GM12801 (cell line): ENCODE data around the gene BCHE.

Source experiments
- CTCF ChIP-seq: IDR thresholded peaks from one replicate; pipeline ENCODE4 v1.5.1; 2011; ENCODE audit warnings: control low read depth; ENCODE audit not compliant: insufficient read length; ENCODE audit errors: extremely low read depth

BCHE gene

GRCh38 chr3:165815682-165816081 lies 21.5 kb downstream of the BCHE start:
- TF ChIP-seq CTCF = no peak

- TF ChIP-seq CTCF = no peak
Observed at GRCh38 chr3:165814380-165814779, 22.8 kb downstream of the BCHE start.

GRCh38 chr3:165805946-165806561 lies 31.2 kb downstream of the BCHE start:
- TF ChIP-seq CTCF = no peak

GRCh38 chr3:165803471-165803870 lies 33.8 kb downstream of the BCHE start:
- no peak for TF ChIP-seq CTCF

GRCh38 chr3:165800970-165801369 lies 36.3 kb downstream of the BCHE start:
- TF ChIP-seq CTCF = no peak

- no peak for TF ChIP-seq CTCF
Observed at GRCh38 chr3:165799026-165799425, 38.2 kb downstream of the BCHE start.

- TF ChIP-seq CTCF = no peak
Observed at GRCh38 chr3:165797551-165797950, 39.7 kb downstream of the BCHE start.
